Loucy (cell line): Measurements from ENCODE around the gene JARID2.

ENCODE experiments used
- CTCF ChIP-seq: fragments of 200-600 bp; sonication (generic); conservative IDR thresholded peaks from 2 replicates; pipeline ENCODE4 v1.5.1; 2014; ENCODE audit warnings: mild to moderate bottlenecking, antibody characterized with exemption, low read length
- EZH2phosphoT487 ChIP-seq: fragments of 200-600 bp; IDR thresholded peaks from 2 replicates; pipeline ENCODE4 v1.6.1; 2018; ENCODE audit warnings: antibody characterized with exemption, mild to moderate bottlenecking, moderate library complexity, borderline replicate concordance

GRCh38 chr6:15293674-15294073 lies 47.8 kb downstream of the JARID2 start:
- TF ChIP-seq CTCF (no peak), EZH2phosphoT487 (no peak)
